ENCODE data around the gene PAQR8.
"Not testable (repeated sequence)": the region's sequence is repeated elsewhere in the genome, so short reads cannot be mapped to it uniquely, and the experiment has no call there.

The PAQR8 gene

GRCh38 chr6:52381249-52381648, 19.3 kb downstream of the PAQR8 start:
- no peak for DNase-seq

GRCh38 chr6:52384145-52384766, 22.3 kb downstream of the PAQR8 start:
- DNase-seq, result no peak

DNA sequence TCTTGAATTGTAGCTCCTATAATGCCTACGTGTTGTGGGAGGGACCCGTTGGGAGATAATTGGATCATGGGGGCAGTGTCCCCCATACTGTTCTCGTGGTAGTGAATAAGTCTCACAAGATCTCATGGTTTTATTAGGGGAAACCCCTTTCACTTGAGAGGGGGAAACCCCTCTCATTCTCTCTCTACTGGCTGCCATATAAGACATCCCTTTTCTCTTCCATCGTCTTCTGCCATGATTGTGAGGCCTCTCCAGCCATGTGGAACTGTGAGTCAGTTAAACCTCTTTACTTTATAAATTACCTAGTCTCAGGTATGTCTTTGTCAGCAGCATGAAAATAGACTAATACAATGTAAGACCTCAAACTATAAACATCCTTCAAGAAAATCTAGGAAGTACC, 23.1 kb downstream of the PAQR8 start:
- no peak for DNase-seq

- not testable (repeated sequence) for DNase-seq
Measured at GRCh38 chr6:52388119-52388518, 26.2 kb downstream of the PAQR8 start.

DNA sequence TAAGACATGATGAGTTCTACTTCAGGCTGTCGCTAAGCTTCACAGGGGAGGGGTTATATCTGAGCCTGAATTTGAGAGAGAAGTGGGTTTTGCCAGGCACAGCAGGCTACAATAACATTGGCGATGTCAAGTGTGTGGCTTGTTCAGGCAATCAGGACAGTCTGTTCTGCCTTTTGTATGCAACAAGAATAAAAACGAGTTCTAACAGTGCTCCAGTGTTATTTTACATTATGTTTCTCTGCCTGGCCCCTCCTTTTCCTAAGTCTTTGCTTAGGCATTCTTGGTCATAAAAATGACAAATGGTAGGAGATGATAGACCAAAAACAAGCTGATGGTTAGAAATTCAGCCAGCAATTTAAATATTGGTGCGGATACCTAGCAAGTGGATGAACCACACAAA, 26.8 kb downstream of the PAQR8 start:
- no peak for DNase-seq

DNA sequence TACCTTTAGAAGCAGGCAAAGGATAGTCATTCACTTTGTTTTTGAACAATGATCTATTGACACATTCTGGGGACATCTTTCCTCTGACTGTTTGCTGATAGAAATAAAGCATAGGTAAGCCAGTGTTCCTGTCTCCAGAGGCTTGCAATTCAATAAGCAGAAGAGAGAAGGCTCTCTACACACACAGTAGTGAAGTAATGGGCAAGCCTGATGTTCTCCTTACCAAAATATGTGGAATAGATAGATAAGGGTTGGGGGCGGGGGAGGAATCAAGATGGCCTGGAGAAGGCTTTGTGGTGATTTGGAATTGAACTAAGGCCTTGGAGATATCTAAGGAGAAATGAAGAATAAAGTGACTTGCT, 27.3 kb downstream of the PAQR8 start:
- peak; percentile 91 for DNase-seq

GRCh38 chr6:52389626-52390360, 27.8 kb downstream of the PAQR8 start:
- DNase-seq, result peak; percentile 88

- peak; percentile 88 for DNase-seq
Measured at GRCh38 chr6:52390361-52390727, 28.4 kb downstream of the PAQR8 start.

DNA sequence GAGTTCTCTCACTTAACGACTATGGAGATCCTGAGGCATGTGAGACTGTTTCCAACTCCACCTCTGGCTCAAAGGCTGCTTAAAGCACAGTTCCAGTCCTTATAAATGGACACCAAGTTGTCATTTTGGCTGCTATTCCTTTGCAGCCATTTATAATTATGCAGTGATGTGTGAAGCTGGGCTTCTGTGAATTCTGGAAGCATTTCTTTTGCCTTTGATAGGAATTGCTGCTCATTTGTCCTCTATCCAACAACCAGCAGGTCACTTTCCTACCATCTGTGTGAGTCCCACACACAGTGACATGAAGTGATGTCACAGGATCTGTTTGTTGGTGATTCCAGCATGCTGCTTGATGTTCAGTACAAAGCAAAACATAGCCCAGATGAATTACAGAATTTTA, 29.6 kb downstream of the PAQR8 start:
- no peak for DNase-seq

GRCh38 chr6:52392944-52393343, 31.0 kb downstream of the PAQR8 start:
- no peak for DNase-seq

DNA sequence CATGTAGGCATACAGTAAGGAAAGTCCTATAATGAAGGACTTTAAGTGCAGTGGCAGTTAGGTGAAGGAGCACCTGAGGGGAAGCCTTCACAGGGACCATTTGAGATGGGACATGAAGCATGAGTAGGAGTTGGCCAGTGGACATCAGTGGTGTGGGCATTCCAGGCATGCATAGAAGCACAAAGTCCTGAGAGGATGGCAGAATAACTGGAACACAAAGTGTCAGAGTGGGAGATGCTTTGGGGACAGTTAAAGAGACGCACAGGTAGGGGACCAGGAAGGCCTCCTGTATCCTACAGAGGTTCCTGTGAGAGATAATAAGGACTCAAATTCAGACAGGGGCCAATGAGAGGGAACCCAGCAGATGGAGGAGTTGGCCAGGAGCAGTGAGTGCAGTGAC, 31.8 kb downstream of the PAQR8 start:
- no peak for DNase-seq

- no peak for DNase-seq
Measured at GRCh38 chr6:52394251-52394666, 32.3 kb downstream of the PAQR8 start.

- no peak for DNase-seq
Measured at GRCh38 chr6:52395969-52396368, 34.0 kb downstream of the PAQR8 start.

DNA sequence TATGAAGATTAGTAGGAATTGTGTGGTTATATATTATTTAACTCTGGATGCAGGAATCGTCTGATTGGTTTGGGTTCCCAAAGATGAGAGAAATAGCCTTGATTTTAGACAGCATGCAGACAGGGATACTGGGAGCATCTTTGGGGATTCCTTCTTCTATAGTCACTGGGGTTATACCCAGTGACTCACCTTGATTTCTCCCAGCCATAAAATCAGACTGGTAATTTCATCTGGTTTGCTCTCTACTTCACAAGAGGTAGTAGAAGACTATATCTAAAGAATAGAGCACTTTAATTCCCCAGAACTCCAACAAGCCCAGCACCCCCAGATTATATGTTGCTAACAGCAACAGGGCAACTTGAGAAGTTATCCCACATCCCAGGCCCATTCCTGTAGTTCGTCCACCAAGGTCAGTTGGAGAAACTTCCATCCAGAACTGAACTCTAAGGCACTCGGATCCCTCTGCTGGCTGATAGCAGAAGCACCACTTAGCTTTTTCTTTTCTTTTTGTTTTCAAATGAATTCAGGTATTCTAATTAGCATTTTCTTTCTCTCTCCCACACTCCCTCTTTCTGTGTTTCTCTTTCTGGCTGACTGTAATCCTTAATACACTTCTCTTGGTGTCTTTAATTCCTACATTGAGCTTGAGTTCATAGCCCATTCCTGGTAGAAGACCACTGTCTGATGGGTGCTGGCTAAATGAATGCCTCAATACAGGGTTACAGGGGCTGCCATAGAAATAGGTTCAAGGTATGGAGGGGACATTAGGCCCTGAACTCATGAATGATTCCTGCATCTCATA, 37.8 kb downstream of the PAQR8 start:
- peak; percentile 84 for DNase-seq

DNA sequence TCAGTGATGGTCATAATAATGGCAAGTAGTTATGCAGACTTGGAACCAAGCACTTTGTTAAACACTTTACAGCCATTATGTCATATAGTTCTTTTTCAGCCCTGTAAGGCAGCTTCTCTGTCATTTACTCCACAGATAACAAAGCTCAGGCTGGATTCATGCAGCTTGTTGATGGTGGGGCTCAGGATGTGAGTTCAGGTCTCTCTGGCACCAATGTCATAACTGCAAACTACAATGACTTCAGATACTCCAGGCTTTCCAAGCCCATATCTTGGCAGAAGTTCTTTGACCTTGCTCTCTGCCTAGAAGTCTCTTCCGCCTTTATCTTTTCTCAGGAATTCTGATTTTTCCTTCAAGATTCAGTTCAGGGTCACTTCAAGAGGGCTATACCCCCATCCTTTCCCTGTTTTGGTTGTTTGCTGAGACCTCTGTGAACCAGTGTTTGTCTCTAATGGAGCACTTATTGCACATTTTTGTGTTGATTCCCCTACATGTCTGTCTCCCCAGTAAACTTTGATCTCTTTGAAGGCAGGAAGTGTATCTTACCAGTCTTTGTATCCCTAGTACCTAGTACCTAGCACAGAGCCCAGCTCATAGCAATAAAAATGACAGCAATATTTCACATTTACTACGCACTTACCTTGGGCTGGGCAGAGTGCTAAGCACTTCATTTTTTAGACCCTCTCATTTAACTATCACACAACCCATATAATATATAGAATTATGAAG, 38.5 kb downstream of the PAQR8 start:
- no peak for DNase-seq

- no peak for DNase-seq
Measured at GRCh38 chr6:52403086-52403485, 41.1 kb downstream of the PAQR8 start.

- no peak for DNase-seq
Measured at GRCh38 chr6:52403627-52404026, 41.7 kb downstream of the PAQR8 start.

DNA sequence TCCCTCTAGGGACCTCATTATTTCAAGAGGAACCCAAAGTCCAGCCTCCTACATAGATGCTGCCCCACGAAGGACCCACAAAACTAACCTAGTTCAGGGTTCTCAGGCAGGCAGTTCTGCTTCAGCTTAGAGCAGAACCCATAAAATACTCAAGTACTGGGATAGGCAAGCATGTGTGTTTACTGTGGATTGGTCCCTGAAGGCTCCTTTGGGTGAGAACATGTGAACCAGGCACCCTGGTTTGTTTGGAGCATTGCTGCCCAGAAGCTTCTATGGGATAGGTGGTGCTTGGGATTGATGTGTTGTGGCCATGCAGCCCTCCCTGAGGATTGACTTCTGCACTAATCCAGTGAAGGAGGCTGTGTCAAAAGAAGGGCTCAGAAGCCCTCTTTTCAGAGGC, 43.3 kb downstream of the PAQR8 start:
- no peak for DNase-seq

GRCh38 chr6:52407467-52407866, 45.5 kb downstream of the PAQR8 start:
- DNase-seq, result peak; percentile 72

GRCh38 chr6:52409499-52409898, 47.5 kb downstream of the PAQR8 start:
- DNase-seq, result peak; percentile 44

GRCh38 chr6:52410979-52411378, 49.0 kb downstream of the PAQR8 start:
- DNase-seq, result no peak

DNA sequence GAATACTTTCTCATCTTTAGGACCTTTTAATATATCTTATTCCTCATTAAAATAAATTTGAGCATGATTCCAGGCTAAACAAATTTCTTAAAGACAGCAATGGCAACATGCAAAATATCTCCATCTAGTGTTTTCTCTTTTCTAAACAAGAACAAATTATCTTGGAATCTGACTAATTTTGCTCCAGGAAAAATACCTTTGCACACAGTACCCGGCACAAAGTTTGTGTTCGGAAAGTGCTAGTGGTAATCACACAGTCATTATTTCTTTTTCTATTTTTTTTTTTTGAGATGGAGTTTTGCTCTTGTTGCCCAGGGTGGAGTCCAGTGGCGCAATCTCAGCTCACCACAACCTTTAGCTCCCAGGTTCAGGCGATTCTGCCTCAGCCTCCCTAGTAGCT, 50.0 kb downstream of the PAQR8 start:
- DNase-seq, result no peak

GRCh38 chr6:52415333-52415732, 53.4 kb downstream of the PAQR8 start:
- no peak for DNase-seq
